Measurements from ENCODE around the gene ELAC2. TPM values are rescaled to one million over a fixed set of nuclear protein-coding genes. Genes with fewer than 3 reads are reported as not detected.

Gene ELAC2
- polyA plus RNA-seq, 4 donors = 43.9 to 75.7 (median 69.7) TPM

DNA sequence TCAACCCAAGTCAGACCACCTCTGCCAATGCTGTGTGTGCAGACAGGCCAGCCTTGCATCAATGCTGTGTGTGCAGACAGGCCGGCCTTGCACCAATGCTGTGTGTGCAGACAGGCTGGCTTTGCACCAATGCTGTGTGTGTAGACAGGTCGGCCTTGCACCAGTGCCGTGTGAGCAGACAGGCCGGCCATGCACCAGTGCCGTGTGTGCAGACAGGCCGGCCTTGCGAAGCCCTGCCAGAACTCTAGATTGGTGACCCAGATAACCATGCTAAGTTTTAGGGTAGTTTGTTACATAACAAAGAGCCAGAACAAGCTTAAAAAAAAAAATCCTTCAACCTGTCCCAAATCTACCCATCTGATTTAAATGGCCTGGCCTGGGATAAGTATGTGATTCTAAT is 54.3 kb downstream of the ELAC2 start:
- DNase-seq (ENCODE audit: low read depth in 4 of 4, low spot score in 3 of 4) = no peak

DNA sequence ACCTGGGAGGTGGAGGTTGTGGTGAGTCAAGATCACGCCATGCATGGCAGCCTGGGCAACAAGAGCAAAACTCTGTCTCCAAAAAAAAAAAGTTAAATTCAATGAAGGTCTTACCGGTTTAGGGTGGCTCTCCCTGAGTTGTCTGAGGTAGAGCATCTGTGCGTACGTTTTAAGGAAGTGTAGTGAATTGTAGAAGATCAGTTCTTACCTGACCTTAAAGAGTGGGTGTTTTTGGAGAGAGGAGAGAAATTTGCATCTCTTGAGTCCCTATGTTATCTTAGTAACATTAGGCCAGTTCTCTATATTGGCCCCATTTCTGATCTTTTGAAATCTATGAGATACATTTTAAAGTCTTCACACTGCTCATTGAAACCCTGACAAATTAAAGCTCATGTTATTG is 56.2 kb downstream of the ELAC2 start:
- DNase-seq (ENCODE audit: low read depth in 4 of 4, low spot score in 3 of 4) = no peak

DNA sequence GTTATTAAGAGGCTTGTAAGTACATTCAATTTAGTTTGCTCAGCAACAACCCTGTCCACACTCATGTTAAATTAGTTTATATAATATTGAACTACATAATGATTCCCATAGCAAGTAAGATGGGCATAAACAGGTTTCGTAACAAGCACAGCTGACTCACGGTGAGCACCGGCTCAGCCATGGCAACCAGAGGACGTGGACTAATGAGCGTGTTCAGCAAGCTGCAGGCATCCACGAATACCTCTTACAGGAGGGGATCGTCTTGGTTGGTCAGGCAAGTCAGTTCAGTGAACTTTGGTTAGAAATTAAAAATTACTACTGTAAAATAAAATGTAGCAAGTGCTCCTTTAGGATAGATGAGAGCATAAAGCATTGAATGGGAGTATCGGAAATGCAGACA is 58.4 kb downstream of the ELAC2 start:
- no peak for DNase-seq (ENCODE audit: low read depth in 4 of 4, low spot score in 3 of 4)

DNA sequence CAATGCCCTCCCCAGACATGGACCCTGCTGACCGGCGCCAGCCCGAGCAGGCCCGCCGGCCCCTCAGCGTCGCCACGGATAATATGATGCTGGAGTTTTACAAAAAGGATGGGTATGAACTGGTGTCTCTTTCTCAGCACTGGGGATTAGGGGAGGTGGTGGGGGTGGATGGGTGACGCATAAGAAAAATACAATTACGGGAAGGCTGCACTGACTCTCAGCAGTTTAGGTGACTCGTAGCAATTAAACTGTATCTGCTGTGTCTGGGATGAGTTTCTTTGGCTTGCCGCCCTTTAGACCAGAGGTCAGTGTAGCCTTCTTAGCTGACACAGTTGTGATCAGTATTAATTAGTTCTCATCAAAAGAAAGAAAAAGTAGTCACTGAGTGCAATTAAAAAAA is 59.0 kb downstream of the ELAC2 start:
- no peak for DNase-seq (ENCODE audit: low read depth in 4 of 4, low spot score in 3 of 4)

DNA sequence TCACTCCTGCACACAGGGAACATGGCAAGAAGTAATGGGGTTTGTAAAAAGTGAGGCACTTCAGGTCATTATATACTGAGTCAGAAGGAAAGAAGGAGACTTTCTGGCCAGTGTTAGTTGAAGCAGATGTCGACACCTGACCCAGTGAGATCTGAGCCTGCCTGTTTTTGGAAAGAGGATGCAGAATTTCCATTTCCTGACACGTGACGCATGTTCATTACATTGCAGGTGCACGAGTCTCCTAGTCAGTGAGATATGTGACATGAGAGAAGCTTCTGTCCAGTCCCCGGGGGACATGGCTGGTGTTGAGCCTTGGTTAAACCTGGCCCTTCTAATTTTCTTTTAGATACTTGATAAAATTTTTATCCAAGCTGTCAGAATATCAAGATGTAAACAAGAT is 62.3 kb downstream of the ELAC2 start:
- DNase-seq (ENCODE audit: low read depth in 4 of 4, low spot score in 3 of 4) = no peak

DNA sequence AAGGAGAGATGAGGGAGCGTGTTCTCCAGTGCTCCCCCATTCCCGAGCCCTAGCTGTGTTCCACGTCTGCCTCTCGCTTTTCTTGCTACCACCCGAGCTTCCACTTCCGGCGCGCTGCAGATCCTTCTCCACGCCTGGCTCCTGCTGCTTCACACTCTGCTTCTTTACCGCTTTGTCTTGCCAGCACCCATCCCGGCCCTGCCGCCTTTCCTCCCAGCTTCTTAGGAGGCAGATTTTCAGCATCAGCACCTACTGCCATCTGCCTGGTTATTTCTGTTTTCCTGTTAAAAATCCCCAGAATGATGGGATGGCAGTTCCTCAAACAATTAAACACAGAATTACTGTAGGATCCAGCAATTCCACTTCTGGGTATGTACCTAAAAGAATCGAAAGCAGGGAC is 64.7 kb downstream of the ELAC2 start:
- no peak for DNase-seq (ENCODE audit: low read depth in 4 of 4, low spot score in 3 of 4)

DNA sequence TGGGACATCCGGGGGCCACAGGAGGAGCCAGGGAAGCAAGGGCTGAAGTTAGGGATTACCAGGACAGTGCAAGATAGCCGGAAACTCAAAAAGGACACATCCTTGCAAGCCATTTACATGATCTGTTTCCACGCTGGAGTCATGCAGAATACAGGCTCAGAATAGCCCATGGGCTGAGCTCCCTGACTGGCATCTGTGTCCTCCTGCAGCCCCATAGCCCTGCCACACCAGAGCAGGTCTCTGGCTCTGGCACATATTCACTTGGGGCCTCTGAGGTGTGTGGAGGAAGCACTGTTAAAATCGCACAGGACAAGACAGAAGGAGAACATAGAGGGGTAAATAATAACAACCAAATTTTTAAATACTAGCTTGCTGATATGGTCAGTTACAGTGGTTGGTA is 65.8 kb downstream of the ELAC2 start:
- no peak for DNase-seq (ENCODE audit: low read depth in 4 of 4, low spot score in 3 of 4)

DNA sequence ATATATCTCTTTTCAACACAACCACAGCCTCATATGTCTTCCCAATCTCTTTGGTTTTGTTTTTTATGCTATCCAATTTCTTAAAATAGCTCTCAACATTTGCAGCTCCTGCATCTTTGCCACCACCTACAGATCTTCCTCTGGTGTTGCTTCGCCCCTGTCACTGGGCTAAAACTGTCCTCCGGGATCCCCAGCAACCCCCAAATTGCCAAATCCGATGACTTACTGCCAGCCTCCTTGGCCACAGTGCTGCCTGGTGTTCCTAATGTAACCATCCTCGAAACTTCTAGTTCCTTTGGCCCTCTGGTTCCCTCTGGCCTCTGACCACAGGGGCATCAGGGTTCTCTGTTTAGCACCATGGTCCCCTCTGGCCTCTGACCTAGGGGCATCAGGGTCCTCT is 70.8 kb downstream of the ELAC2 start:
- DNase-seq (ENCODE audit: low read depth in 4 of 4, low spot score in 3 of 4) = no peak

Other genes with a start within 250 kb of the ELAC2 start
- 1 to 10 TPM; 7.1 to 9.0 (median 7.5) TPM for gene ARHGAP44, start 228.5 kb downstream of the ELAC2 start, polyA plus RNA-seq (ENCODE audit: insufficient read length in 4 of 4)